ENCODE results near the gene CTSF.

GRCh38 chr11:66566221-66566620 lies 2.2 kb downstream of the CTSF start:
- TF ChIP-seq, protein P1, sequence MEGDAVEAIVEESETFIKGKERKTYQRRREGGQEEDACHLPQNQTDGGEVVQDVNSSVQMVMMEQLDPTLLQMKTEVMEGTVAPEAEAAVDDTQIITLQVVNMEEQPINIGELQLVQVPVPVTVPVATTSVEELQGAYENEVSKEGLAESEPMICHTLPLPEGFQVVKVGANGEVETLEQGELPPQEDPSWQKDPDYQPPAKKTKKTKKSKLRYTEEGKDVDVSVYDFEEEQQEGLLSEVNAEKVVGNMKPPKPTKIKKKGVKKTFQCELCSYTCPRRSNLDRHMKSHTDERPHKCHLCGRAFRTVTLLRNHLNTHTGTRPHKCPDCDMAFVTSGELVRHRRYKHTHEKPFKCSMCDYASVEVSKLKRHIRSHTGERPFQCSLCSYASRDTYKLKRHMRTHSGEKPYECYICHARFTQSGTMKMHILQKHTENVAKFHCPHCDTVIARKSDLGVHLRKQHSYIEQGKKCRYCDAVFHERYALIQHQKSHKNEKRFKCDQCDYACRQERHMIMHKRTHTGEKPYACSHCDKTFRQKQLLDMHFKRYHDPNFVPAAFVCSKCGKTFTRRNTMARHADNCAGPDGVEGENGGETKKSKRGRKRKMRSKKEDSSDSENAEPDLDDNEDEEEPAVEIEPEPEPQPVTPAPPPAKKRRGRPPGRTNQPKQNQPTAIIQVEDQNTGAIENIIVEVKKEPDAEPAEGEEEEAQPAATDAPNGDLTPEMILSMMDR (IDR thresholded peaks at IDR 0.05; ENCODE audit: low read length) = no peak
- no peak for TF ChIP-seq EZH2 (IDR thresholded peaks at IDR 0.05; ENCODE audit: borderline replicate concordance, low read length)
